ENCODE measurements around the gene NOXA1.

Gene NOXA1

DNA sequence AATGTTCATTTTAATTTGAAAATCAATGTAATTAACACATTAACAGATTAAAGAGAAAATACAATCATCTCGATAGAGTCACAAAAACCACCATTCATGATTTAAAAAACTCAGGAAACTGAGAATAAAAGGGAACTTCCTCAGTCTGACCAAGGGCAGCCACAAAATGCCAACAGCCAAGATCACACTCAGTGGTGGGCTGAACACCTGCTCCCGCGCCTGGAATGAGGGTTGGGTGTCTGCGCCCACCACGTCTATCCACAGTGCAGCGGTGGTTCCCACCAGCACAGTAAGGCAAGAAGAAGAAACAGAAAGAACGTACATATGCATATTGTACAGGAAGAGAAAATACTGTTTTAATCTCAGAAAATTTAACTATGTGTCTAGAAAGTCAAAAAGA is 47.6 kb downstream of the NOXA1 start:
- no peak for DNase-seq

DNA sequence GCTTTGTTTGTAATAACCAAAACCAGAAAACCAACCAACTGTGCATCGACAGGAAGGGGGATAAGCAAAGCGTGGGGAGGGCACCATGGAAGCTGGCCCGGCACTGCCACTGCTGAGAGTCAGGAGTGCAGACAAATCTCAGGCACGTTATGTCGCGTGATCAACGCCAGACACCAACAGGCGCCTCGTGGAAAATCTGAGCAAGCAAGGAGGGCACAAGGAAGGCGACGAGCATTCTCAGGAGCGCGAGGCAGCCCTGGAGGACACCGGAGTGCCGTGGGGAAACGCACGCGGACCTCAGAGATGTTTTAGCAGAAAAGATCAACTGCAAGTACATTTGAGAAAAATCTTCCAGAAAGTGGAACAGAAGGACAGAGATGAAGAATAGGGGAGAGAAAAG is 51.1 kb downstream of the NOXA1 start:
- no peak for DNase-seq

GRCh38 chr9:137475666-137476065 is 52.5 kb downstream of the NOXA1 start:
- no peak for DNase-seq

- no peak for DNase-seq
These were observed 53.7 kb downstream of the NOXA1 start for GRCh38 chr9:137476856-137477255.

DNA sequence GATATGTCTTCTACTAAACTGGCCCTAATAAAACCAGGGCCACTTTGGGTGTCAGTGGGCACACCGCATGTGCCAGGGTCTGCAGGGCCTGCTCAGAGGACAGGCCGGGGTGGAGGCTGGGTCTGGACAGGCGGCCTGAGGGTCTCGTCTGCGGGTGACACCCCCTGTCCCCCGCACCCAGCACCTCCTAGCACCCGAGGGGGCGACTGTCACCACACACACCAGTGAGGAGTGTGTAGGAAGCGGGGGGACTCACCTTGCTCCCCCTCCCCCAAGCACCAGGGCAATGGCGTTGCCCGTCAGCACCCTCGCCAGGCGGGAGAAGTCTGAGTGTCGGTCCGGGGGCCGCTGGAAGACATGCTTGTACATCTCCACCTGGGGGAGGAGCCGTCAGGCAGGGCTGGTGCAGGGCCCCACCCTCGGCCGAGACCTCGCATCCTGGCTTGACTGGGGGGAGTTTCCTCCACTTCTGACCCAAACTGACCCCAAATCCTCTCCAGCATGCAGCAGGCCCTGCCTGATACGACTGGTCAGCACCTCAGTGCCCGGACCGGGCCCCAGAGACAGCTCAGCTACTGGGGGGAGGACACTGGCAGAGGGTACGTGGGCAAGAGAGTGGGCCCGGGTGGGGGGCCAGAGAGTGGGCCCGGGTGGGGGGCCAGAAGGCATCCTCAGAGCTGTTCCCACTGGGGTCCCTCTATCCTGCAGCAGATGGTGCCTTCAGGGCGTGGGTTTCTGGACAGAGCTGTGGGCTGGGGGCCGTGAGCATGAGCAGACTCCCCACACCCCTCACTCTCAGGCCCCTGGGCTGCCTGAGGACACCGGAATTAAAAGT is 54.8 kb downstream of the NOXA1 start:
- DNase-seq: no peak

DNA sequence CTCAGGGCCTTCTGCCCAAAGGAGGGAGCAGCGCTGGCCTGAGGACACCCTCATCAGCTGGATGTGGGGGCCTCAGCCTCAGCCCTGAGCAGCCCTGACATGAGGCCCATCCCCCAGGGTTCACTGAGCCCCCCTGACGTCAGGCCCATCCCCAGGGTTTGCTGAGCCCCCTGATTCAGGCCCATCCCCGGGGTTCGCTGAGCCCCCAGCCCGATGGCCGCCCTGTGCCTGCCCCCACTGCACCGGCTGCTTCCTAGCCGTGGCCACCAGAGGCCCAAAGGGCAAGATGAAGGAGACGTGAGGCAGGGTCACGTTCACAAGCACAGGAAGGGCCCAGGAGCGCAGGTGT is 55.4 kb downstream of the NOXA1 start:
- no peak for DNase-seq

DNA sequence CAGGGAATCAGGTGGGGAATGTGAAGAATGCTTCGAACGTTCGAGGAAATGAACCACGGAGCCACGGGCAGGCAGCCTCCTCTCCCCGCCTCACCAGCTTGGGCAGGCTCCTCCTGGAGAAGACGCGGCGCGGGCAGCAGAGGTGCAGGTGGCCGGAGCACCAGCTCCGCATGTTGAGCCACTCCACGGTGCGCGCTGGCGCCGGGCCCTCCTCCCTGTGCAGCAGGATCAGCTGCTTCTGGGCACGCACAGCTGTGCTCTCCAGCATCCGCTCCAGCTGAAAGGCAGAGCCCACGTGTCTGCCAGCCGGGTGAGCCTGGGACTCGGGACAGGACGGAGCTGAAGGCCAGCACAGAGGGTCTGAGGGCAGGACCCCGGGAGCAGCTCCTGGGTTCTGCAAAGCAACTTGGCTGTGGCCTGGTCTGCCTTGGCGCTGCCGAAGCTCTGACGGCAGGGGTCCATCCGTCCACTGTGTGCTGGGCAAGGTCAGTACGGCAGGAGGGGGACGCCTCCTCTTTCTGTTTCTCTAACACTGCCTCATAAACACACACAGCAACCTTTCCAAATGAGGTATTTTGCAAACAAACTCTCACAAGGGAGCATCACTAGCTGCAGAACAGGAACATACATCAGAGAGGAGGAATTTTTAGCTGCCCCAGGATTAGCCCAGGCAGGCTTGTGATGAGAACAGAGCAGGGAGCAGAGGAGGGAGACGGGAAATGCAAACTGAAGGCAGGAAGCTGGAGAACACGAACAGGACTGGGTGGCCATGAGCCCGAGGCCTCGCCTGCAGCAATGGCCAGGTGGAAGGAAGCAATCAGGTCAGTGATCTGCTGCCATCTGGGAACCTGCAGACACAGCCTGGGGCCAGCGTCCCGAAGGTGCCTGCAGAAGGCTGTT is 56.0 kb downstream of the NOXA1 start:
- DNase-seq: no peak

- no peak for DNase-seq
These were observed 56.9 kb downstream of the NOXA1 start for GRCh38 chr9:137479892-137480685.

DNA sequence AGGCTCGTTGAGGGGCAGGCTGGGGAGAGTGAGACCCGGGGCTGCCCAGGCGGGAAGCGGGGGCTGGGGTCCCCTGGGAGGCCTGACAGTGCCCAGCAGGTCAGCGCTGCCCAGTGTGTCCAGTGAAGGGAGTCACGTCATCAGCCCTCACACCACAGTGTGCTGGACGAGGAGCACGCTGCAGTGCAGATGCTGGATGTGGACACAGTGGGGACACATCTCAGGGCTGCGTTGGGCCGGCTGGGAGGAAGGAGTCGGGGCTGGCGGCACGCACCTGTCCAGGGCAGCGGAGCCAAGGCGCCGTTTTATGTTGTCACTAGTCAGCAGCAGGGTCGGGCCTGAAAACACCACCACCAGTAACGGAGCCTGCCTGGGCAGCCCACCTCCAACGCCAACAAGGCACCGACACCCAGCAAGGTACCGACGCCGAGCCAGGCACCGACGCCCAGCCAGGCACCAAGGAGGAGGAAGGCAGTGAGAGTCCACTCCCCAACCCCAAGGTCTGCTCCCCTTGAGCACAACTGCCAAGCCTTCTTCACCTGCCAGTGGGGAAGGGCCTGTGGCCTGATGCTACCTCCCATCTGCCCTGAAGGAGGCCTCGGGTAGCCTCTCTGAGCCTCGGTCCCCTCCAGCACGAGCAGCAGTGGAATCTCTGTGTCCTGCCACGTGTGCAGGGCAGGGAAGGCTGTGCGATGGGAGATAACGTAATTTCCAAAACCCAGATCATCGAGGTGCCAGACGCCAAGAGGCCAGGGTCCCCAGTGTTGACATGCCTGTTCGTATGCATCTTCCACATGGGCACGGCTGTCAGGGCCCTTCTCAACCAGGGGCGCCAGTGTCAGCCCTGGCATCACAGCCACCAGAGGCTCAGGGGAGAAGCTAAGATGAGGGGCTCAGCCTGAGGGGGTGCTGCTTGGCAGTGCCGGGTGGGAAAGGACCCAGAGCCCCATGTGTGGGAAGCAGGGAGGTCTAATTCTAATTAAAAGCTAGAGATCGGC is 57.8 kb downstream of the NOXA1 start:
- DNase-seq: no peak

DNA sequence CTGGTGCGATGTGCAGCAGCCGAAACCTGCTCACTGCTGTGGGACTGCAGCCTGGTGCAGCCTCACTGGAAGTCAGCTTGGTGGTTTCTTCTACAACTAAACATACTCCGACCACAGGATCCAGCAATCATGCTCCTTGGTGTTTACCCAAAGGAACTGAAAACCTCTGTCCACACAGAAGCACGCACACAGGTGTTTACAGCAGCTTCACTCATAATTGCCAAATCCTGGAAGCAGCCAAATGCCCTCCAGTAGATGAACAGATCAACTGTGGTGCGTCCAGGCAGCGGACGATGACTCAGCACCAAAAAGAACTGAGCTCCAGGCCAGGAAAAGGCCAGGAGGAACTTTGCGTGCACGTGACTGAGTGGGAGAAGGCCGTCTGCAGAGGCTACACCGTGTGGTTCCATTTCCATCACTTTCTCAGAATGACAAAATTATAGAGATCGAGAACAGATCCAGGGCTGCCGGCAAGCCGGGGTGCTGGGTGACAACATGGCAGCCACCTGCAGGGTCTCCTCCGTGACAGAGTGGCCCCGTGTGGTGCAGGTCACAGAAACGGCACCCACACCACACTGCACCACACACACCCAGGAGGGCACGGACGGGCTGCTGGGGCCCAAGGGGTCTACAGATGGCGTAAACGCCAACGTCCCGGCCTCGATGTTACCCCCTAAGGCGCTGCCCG is 59.0 kb downstream of the NOXA1 start:
- no peak for DNase-seq
